GM19023 (cell line): Measurements from ENCODE around the gene RFXANK.
"Not testable (repeated sequence)": the region's sequence is repeated elsewhere in the genome, so short reads cannot be mapped to it uniquely, and the experiment has no call there.

ENCODE experiments used
- ATAC-seq: cut with Tn5 transposase; IDR thresholded peaks from one replicate; pipeline ENCODE4 v1.9.1; 2021; ENCODE audit warnings: mild to moderate bottlenecking, moderate library complexity; ENCODE audit not compliant: unreplicated experiment

Gene RFXANK, protein sequence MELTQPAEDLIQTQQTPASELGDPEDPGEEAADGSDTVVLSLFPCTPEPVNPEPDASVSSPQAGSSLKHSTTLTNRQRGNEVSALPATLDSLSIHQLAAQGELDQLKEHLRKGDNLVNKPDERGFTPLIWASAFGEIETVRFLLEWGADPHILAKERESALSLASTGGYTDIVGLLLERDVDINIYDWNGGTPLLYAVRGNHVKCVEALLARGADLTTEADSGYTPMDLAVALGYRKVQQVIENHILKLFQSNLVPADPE

DNA sequence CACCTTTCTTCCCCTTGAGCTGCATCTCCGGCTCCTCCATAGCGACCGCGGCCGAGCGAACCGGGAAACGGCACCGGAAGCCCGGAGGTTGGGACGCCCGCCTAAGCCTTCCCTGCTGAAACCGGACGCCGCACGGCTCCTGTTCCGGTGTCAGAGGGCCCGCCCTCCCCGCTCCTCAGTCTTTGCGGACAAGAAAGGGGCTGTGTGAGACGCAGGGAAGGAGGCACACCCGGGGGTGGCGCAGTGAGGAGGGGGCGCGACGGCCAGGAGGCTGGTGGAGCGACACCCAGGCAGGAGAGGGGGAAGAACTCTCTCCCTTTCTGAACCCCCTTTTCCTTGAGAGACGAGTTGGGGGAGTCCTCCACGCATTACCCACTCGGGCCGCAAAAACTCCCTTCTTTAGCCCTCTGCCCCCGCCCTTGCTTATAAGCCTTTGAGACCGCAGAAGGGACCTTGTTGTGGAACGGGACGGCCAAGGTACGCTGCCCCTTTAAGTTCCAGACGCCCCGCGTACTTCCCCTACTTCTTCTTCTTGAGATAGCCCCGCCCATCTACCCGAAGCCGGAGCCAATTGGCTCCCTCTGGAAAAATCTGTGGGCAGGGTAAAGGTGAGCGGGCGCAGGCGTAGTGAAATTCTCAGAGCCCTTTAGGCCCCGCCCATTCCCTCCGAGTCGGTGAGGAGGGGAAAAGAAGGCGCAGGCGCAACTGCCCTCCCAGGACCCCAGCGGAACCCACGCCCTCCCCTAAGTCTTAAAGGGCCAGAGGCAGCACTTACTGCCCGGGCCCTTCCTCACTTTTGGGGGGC, at the start of gene RFXANK, which contains the start of gene BORCS8:
TSS of gene RFXANK (plus strand) at position 181 of the 805 bp plus-strand sequence. CDS start 1,689 bp downstream, outside the sequence.
TSS of gene BORCS8 (minus strand) at position 75 of the 805 bp plus-strand sequence. CDS start at position 40, 35 bp downstream.
- peak; percentile 83 for ATAC-seq

DNA sequence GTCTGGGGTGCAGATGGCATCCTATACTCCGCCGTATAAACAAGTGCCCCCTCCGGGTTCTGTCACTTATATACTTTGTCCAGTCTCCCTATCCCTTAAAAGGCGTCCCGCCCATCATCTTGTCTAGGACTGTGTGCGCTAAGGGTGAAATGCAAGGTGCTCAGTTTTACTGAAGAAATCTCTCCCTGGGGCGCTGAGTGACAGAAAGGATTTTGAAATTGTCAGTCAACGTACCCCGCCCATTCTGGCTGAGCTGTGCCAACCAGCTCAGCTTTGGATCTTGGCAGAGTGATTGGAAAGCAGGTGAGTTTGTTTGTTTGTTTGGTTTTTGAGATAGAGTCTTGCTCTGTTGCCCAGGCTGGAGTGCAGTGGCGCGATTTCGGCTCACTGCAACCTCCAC, 49.7 kb upstream of the RFXANK start:
- no peak for ATAC-seq

DNA sequence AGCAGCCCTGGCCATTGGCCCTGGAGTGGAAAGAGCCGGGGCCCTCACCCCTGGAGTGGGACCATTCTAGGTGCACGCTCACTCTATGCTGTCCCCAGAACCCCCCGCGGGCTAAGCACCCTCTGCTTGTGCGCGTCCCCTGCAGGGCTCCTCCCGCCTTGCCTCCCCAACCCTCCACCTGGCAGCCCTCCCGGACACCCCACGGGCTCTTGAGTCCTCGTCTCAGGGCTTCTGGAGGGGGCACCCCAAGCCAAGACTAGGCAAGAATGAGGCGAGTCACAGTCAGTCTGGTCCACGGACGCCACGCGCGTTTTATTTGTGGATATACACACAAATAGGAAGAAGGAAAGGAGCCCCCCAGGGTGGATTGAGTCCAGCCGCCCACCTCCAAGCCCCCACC, 46.8 kb upstream of the RFXANK start:
- ATAC-seq: no peak

DNA sequence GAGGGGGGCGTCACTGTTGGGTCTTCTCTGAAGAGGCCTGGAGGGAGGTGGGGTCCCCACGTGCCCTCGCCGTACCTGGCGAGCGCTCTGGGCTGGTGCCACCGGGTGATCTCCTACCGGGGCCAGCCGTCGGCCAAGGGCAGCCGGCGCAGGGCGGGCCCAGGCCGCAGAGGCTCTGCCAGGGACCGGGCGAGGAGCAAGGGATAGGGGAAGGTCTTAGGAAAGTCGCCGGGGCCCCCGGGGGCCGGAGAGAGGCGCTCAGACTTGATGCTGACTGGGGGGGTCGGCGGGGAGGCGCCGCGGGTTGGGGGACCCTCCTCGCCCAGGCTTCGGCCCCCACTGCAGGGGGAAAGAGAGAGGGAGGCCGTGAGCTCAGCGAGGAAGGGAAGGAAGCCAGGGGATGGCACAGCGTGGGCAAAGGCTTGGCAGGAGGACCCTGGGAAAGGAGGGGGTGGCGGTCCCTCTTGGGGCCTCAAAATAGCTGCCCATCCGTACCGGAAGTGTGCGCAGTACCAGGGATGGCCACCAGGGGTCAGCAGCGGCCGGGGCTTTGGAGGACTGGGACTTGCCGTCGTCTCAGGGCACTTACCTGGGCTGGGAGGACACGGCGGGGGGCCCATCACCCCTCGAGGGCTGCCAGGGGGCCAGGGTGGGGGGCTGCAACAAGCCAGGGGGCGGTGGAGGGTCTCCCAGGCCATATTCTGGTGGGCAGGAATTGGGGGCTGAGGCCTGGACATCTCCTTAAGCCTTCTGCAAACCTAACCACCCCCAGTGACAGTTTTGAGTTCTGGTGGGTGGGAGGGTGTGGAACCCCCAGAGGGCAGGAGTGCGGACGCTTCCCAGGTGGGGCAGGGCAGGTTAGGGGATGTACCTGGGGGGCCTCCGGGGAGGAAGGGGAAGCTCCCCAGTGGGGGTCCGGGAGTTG, 46.1 kb upstream of the RFXANK start:
- no peak for ATAC-seq

DNA sequence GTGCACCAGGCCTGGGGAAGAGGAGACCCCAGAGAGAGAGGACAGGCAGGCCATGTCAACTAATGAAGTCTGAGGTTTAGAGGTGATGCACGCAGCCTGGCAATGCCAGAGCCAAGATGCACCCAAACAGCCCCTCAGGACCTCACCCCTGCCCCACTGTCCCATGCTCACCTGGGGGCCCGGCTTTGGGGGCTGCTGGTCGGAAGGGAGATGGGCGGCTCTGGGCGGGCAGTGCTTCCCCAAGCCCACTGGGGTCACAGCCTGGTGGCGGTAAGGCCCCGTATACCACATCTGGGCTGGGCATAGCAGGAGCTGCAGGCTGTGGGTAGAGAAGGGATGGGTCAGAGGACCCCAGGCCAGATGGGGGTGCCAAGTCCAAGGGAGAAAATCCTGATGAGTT, 45.2 kb upstream of the RFXANK start:
- ATAC-seq: no peak

DNA sequence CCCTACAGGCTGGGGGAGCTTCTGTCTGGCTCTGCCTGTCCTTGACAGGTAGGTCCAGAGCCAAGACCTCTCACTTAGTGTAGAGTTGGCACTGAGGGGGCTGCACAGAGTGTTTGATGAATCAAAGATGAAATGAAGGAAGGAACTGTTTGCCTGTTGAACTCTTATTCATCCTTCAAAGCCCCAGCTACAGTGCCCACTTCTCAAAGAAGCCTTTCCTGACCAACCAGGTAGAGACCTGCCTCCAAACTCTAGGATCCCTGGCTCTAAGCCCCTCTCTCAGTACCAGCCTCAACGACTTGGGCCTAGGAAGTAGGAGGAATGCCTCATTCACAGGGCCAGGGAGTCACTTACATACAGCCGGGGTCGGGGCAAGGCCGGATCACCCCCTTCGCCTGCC, 44.7 kb upstream of the RFXANK start:
- ATAC-seq: no peak

GRCh38 chr19:19148504-19148903, 43.6 kb upstream of the RFXANK start:
- not testable (repeated sequence) for ATAC-seq

GRCh38 chr19:19149435-19149834, 42.6 kb upstream of the RFXANK start:
- ATAC-seq: no peak

- ATAC-seq: peak; percentile 47
Observed at GRCh38 chr19:19151418-19151817, 40.6 kb upstream of the RFXANK start.

- ATAC-seq: no peak
Observed at GRCh38 chr19:19152668-19153384, 39.2 kb upstream of the RFXANK start.

DNA sequence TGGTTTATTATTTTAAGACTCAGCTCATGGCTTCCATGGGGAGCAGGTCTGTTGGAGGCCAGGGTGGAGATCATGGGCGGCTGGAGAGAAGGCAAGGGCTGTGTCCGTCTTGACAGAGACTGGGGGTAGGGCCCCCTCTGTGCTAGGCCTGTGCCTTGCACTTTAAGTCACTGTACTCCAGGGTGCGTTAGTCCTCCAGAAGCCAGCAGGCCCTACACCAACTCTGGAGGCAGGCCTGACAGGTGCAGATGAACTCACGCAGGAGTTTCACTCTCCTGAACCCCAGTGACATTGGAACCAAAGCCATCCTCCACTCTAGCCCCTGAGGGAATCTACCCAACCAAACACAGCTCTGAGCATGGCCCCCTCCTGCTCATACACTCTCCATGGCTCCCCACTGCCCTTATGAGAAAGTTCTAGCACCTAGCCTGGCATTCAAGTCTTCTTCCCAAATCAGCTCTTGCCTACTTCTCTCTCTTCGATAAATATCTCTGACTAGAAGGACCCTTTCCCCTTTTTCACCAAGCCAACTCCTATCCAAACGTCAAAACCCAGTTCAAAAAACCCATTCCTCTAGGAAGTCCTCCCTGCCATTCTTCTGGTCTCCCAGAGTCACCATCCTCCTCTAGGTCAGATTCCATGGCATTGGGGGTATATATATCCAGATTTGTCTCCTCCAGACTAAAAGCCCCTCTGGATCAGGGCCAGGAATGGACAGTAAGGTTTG, 37.1 kb upstream of the RFXANK start:
- ATAC-seq: no peak

- peak; percentile 69 for ATAC-seq
Observed at GRCh38 chr19:19155495-19156219, 36.4 kb upstream of the RFXANK start.

GRCh38 chr19:19157808-19158207, 34.2 kb upstream of the RFXANK start:
- no peak for ATAC-seq

GRCh38 chr19:19159534-19159933, 32.5 kb upstream of the RFXANK start:
- no peak for ATAC-seq

DNA sequence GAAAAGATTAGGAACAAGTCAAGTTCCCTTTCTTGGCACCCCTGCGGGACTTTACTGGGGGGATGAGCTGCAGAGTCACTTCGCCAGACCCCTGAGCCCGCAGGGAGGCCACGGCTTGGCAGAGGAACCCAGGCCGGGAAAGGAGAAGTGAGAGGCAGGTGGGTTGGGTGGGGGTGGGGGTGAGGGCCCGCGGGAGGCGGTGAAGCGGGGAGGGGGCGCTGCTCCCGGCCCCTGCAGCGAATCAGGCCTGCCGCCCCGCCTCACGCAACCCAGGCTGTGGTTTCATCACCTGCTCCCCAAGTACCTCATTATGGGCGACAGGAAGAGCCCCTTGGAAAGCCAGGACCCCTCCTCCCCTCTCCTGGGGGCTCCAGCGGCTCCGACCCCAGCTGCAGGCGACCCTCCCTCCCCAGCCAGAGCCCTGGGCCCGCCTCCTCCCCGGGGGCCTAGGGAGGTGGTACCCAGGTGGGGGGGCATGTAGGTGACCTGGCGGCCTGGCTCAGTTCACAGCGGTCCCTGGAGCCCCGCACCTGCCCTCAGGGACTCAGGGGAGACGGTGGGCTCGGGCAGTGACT, 31.5 kb upstream of the RFXANK start:
- no peak for ATAC-seq

DNA sequence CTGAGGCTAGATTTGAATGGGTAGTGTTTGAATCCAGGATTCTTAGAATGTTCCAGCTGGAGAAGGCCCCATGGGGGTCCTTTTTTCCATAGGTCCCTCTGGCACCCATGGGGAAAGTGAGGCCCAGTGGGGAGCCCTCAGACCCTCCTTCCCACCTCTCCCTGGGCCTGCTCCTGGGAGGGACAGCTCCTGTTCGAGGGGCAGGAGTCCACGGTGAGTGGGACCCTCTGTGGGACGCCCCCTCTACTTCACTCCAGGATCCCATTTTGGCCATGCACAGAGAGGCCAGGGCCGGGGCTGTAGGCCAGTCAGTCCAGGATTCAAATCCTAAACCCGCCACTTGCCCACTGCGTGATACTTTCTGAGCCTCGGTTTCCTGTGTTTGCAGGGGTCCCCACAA, 29.6 kb upstream of the RFXANK start:
- no peak for ATAC-seq

- no peak for ATAC-seq
Observed at GRCh38 chr19:19165396-19165795, 26.7 kb upstream of the RFXANK start.

DNA sequence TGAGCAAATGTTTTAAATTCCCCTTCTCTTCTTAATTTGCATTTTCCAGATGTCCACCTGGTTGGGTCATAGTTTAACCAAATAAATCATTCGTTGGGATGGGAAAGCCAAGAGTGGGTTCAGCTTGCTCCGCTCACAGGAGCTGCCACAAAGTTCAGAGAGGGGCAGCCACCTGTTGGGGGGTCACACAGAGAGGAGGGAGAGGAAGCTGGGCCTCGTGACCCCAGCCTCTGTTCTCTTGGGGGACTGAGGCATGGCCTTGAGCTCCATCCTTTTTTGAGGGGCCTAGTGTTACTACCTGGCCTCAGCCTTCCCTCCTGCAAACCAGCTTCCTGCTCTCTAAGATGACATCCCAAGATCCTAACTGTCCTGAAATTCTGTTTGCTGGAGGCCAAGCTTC, 24.4 kb upstream of the RFXANK start:
- no peak for ATAC-seq
